Mesothelial cell of epicardium (in vitro differentiated cells): Measurements from ENCODE around the gene NUP93. TPM values are rescaled to one million over a fixed set of nuclear protein-coding genes. Genes with fewer than 3 reads are reported as not detected.

Experiments
- DNase-seq, 2 experiments: peaks; one replicate each; pipeline ENCODE4 v3.0.0; 2021; ENCODE audit warnings: low spot score in 2 of 2; ENCODE audit not compliant: unreplicated experiment in 2 of 2
- H3K27ac Mint-ChIP-seq: 2 replicates; pipeline ENCODE4 v1.8.0; 2021; ENCODE audit warnings: mixed read lengths
- H3K27me3 Mint-ChIP-seq: 2 replicates; pipeline ENCODE4 v1.8.0; 2021; ENCODE audit warnings: low read depth, mixed read lengths
- H3K36me3 Mint-ChIP-seq: 2 replicates; pipeline ENCODE4 v1.8.0; 2021; ENCODE audit warnings: mixed read lengths
- H3K4me1 Mint-ChIP-seq: 2 replicates; pipeline ENCODE4 v1.8.0; 2021; ENCODE audit warnings: mixed read lengths
- H3K4me3 Mint-ChIP-seq: 2 replicates; pipeline ENCODE4 v1.8.0; 2021; ENCODE audit warnings: mild to moderate bottlenecking, moderate library complexity, mixed read lengths
- H3K9me3 Mint-ChIP-seq: 2 replicates; pipeline ENCODE4 v1.8.0; 2021; ENCODE audit warnings: mixed read lengths
- CTCF ChIP-seq: fragments of 200-600 bp; sonication (generic); IDR thresholded peaks from one replicate; pipeline ENCODE4 v1.5.0; 2021; ENCODE audit warnings: antibody characterized with exemption; ENCODE audit not compliant: unreplicated experiment
- total RNA-seq: library from RNA; stranded (reverse); gene quantifications from 3 replicates; pipeline ENCODE4 v1.2.1, GENCODE V29; 2021

Gene NUP93
- total RNA-seq = 66.3 to 74.6 TPM (median 69.1 TPM) in 3 replicates

GRCh38 chr16:56729735-56730662 lies at the start of gene NUP93:
NUP93 (plus strand) TSS chr16:56730129; CDS start chr16:56748248, 18,119 bp downstream.
- no peak within 1 kb of the TSS for H3K4me3 Mint-ChIP-seq
- H3K9me3 Mint-ChIP-seq = no peaks in the 10 kb centered on the region
- H3K27me3 Mint-ChIP-seq = no peaks in the 10 kb centered on the region
- peak within 1 kb of the TSS; percentile 88 for H3K27ac Mint-ChIP-seq
- DNase-seq = peak; percentile 72 to 83
- H3K4me1 Mint-ChIP-seq = peaks cover 15% of the 10 kb centered on the region
- TF ChIP-seq CTCF = no peak
- H3K36me3 Mint-ChIP-seq = no peaks in the 10 kb centered on the region

GRCh38 chr16:56681939-56682702 lies 47.8 kb upstream of the NUP93 start, which contains the start of gene MT1X:
MT1X (plus strand) TSS chr16:56682470; CDS start chr16:56682541, 71 bp downstream.
- H3K36me3 Mint-ChIP-seq = peaks cover 3% of the 10 kb centered on the region
- peaks cover 4% of the 10 kb centered on the region for H3K4me1 Mint-ChIP-seq
- peak within 1 kb of the TSS; percentile 81 for H3K4me3 Mint-ChIP-seq
- TF ChIP-seq CTCF = no peak
- H3K9me3 Mint-ChIP-seq = peaks cover 8% of the 10 kb centered on the region
- no peak within 1 kb of the TSS for H3K27ac Mint-ChIP-seq
- H3K27me3 Mint-ChIP-seq = peaks cover 53% of the 10 kb centered on the region
- peak; percentile 40 to 78 for DNase-seq

- Mint-ChIP-seq H3K9me3 (peaks cover 11% of the 10 kb centered on the region), H3K27ac (no peak overlapping the region), H3K4me1 (peaks cover 4% of the 10 kb centered on the region), H3K36me3 (peaks cover 3% of the 10 kb centered on the region), H3K4me3 (peak overlapping the region; percentile 81), H3K27me3 (peaks cover 48% of the 10 kb centered on the region)
- no peak for DNase-seq
- TF ChIP-seq CTCF = no peak
Measured at GRCh38 chr16:56682703-56683397, 47.1 kb upstream of the NUP93 start.

GRCh38 chr16:56683424-56684172 lies 46.3 kb upstream of the NUP93 start:
- TF ChIP-seq CTCF = no peak
- Mint-ChIP-seq H3K27ac (no peak overlapping the region), H3K9me3 (peaks cover 13% of the 10 kb centered on the region), H3K4me1 (peaks cover 4% of the 10 kb centered on the region), H3K4me3 (peak overlapping the region; percentile 17), H3K36me3 (peaks cover 3% of the 10 kb centered on the region), H3K27me3 (peaks cover 48% of the 10 kb centered on the region)
- DNase-seq = no peak
